Measurements from ENCODE around the gene NPIPB9. TPM values are rescaled to one million over a fixed set of nuclear protein-coding genes. Genes with fewer than 3 reads are reported as not detected.
"Not testable (repeated sequence)": the region's sequence is repeated elsewhere in the genome, so short reads cannot be mapped to it uniquely, and the experiment has no call there.

Gene NPIPB9
- polyA plus RNA-seq = 4.4 TPM
- long read RNA-seq, donor 1, partial matches to known transcripts = 117 of 117 reads
- long read RNA-seq, donor 1, other reads (novel, unspliced or antisense) = 0 of 117 reads
- long read RNA-seq, donor 2, partial matches to known transcripts = 335 of 335 reads
- long read RNA-seq, donor 2, other reads (novel, unspliced or antisense) = 0 of 335 reads
- long read RNA-seq, donor 3 = 0 reads
- long read RNA-seq, donor 4 = 0 reads
- long read RNA-seq, donor 5, partial matches to known transcripts = 134 of 134 reads
- long read RNA-seq, donor 5, other reads (novel, unspliced or antisense) = 0 of 134 reads
- long read RNA-seq, donor 6, partial matches to known transcripts = 264 of 264 reads
- long read RNA-seq, donor 6, other reads (novel, unspliced or antisense) = 0 of 264 reads
- long read RNA-seq, donor 7, partial matches to known transcripts = 66 of 66 reads
- long read RNA-seq, donor 7, other reads (novel, unspliced or antisense) = 0 of 66 reads
- long read RNA-seq, donor 8, partial matches to known transcripts = 309 of 309 reads
- long read RNA-seq, donor 8, other reads (novel, unspliced or antisense) = 0 of 309 reads
- long read RNA-seq, donor 9 = 0 reads
- long read RNA-seq, donor 10, partial matches to known transcripts = 115 of 226 reads
- long read RNA-seq, donor 10, other reads (novel, unspliced or antisense) = 111 of 226 reads
- long read RNA-seq, donor 11, partial matches to known transcripts = 71 of 159 reads
- long read RNA-seq, donor 11, other reads (novel, unspliced or antisense) = 88 of 159 reads

GRCh38 chr16:28751487-28751886, at the start of gene NPIPB9:
NPIPB9 (plus strand) TSS chr16:28751787.
- not testable (repeated sequence) for H3K27ac ChIP-seq (ENCODE audit: low read length); H3K36me3 ChIP-seq (ENCODE audit: control insufficient read depth, insufficient read depth, low read length); DNase-seq; H3K4me1 ChIP-seq (ENCODE audit: control insufficient read depth, insufficient read depth, low read length); H3K9me3 ChIP-seq (ENCODE audit: control insufficient read depth, low read depth, low read length); H3K4me3 ChIP-seq (ENCODE audit: low read length); H3K27me3 ChIP-seq (ENCODE audit: control insufficient read depth, insufficient read depth, low read length)
- no CpG with 5 or more reads among the region's 5 CpGs for WGBS (ENCODE audit: insufficient coverage, low lambda C conversion rate)

GRCh38 chr16:28704246-28704645, 47.3 kb upstream of the NPIPB9 start:
- H3K4me3 ChIP-seq (ENCODE audit: low read length); H3K4me1 ChIP-seq (ENCODE audit: control insufficient read depth, insufficient read depth, low read length); H3K9me3 ChIP-seq (ENCODE audit: control insufficient read depth, low read depth, low read length); H3K36me3 ChIP-seq (ENCODE audit: control insufficient read depth, insufficient read depth, low read length); H3K27me3 ChIP-seq (ENCODE audit: control insufficient read depth, insufficient read depth, low read length); H3K27ac ChIP-seq (ENCODE audit: low read length); DNase-seq: not testable (repeated sequence)
- no CpG with 5 or more reads among the region's 7 CpGs for WGBS (ENCODE audit: insufficient coverage, low lambda C conversion rate)

- WGBS (ENCODE audit: insufficient coverage, low lambda C conversion rate) = no CpG with 5 or more reads among the region's 66 CpGs
- not testable (repeated sequence) for H3K27me3 ChIP-seq (ENCODE audit: control insufficient read depth, insufficient read depth, low read length); H3K36me3 ChIP-seq (ENCODE audit: control insufficient read depth, insufficient read depth, low read length); H3K4me1 ChIP-seq (ENCODE audit: control insufficient read depth, insufficient read depth, low read length); H3K9me3 ChIP-seq (ENCODE audit: control insufficient read depth, low read depth, low read length); DNase-seq; H3K27ac ChIP-seq (ENCODE audit: low read length)
- peak within 1 kb of the TSS; percentile 28 for H3K4me3 ChIP-seq (ENCODE audit: low read length)
Observed at GRCh38 chr16:28711220-28712083, 40.1 kb upstream of the NPIPB9 start, which contains the start of gene EIF3C. EIF3C (plus strand) TSS chr16:28711464; CDS start chr16:28711687, 223 bp downstream.

- DNase-seq; H3K4me3 ChIP-seq (ENCODE audit: low read length); H3K36me3 ChIP-seq (ENCODE audit: control insufficient read depth, insufficient read depth, low read length); H3K9me3 ChIP-seq (ENCODE audit: control insufficient read depth, low read depth, low read length); H3K27ac ChIP-seq (ENCODE audit: low read length); H3K4me1 ChIP-seq (ENCODE audit: control insufficient read depth, insufficient read depth, low read length); H3K27me3 ChIP-seq (ENCODE audit: control insufficient read depth, insufficient read depth, low read length): not testable (repeated sequence)
- no CpG with 5 or more reads among the region's 15 CpGs for WGBS (ENCODE audit: insufficient coverage, low lambda C conversion rate)
Observed at GRCh38 chr16:28722852-28723650, 28.5 kb upstream of the NPIPB9 start.

DNA sequence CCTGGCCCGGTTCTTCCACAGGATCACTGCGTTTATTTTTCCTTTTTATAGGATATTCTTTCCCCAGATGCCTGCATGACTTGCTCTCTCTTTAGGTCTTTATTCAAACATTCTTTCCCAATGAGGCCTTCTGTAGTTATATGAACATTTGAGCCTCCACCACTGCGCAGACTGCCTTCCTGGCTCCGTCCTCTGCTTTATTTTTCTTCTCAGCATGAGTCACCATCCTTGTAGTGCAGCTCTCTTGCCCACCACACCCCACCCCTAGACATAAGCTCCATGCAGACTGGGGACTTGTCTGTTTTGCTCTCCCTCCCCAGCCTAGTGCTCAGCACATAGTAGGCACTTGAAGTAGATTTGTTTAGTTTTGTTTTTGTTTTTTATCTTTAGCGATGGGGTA, 20.3 kb upstream of the NPIPB9 start:
- no CpG with 5 or more reads among the region's 5 CpGs for WGBS (ENCODE audit: insufficient coverage, low lambda C conversion rate)
- DNase-seq; H3K9me3 ChIP-seq (ENCODE audit: control insufficient read depth, low read depth, low read length); H3K36me3 ChIP-seq (ENCODE audit: control insufficient read depth, insufficient read depth, low read length); H3K4me1 ChIP-seq (ENCODE audit: control insufficient read depth, insufficient read depth, low read length); H3K4me3 ChIP-seq (ENCODE audit: low read length); H3K27me3 ChIP-seq (ENCODE audit: control insufficient read depth, insufficient read depth, low read length); H3K27ac ChIP-seq (ENCODE audit: low read length): not testable (repeated sequence)

GRCh38 chr16:28732455-28733124, 19.0 kb upstream of the NPIPB9 start:
- H3K27me3 ChIP-seq (ENCODE audit: control insufficient read depth, insufficient read depth, low read length); H3K36me3 ChIP-seq (ENCODE audit: control insufficient read depth, insufficient read depth, low read length); H3K27ac ChIP-seq (ENCODE audit: low read length); H3K4me1 ChIP-seq (ENCODE audit: control insufficient read depth, insufficient read depth, low read length); DNase-seq; H3K4me3 ChIP-seq (ENCODE audit: low read length); H3K9me3 ChIP-seq (ENCODE audit: control insufficient read depth, low read depth, low read length): not testable (repeated sequence)
- WGBS (ENCODE audit: insufficient coverage, low lambda C conversion rate) = no CpG with 5 or more reads among the region's 9 CpGs

DNA sequence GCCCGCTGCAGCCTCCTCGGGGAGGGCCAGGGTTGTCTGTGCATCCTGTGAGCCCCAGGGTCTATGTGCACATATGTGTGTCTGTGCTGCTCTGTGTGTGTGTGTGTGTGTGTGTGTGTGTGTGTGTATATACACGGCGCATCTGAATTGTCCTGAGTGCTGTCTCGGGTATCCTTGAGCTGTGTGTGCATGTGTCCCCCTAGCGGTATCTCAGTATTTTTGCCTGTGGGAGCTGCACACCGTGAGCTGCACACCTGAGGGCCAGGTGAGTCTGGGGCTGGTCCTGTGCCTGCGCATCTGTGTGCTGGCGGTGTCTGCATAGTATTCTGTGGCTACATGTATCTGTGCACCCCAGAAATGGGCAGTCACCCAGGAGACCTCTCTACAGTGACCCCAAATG, 11.8 kb upstream of the NPIPB9 start:
- H3K4me1 ChIP-seq (ENCODE audit: control insufficient read depth, insufficient read depth, low read length) = not testable (repeated sequence)

GRCh38 chr16:28740631-28741030, 11.0 kb upstream of the NPIPB9 start:
- not testable (repeated sequence) for H3K36me3 ChIP-seq (ENCODE audit: control insufficient read depth, insufficient read depth, low read length); H3K4me3 ChIP-seq (ENCODE audit: low read length); H3K4me1 ChIP-seq (ENCODE audit: control insufficient read depth, insufficient read depth, low read length); H3K9me3 ChIP-seq (ENCODE audit: control insufficient read depth, low read depth, low read length); DNase-seq; H3K27me3 ChIP-seq (ENCODE audit: control insufficient read depth, insufficient read depth, low read length); H3K27ac ChIP-seq (ENCODE audit: low read length)
- WGBS (ENCODE audit: insufficient coverage, low lambda C conversion rate) = no CpG with 5 or more reads among the region's 27 CpGs

More for the DNA sequence above, 11.8 kb upstream of the NPIPB9 start:
- H3K9me3 ChIP-seq (ENCODE audit: control insufficient read depth, low read depth, low read length); H3K36me3 ChIP-seq (ENCODE audit: control insufficient read depth, insufficient read depth, low read length); H3K4me3 ChIP-seq (ENCODE audit: low read length); H3K27ac ChIP-seq (ENCODE audit: low read length); DNase-seq; H3K27me3 ChIP-seq (ENCODE audit: control insufficient read depth, insufficient read depth, low read length): not testable (repeated sequence)
- WGBS (ENCODE audit: insufficient coverage, low lambda C conversion rate) = no CpG with 5 or more reads among the region's 9 CpGs

DNA sequence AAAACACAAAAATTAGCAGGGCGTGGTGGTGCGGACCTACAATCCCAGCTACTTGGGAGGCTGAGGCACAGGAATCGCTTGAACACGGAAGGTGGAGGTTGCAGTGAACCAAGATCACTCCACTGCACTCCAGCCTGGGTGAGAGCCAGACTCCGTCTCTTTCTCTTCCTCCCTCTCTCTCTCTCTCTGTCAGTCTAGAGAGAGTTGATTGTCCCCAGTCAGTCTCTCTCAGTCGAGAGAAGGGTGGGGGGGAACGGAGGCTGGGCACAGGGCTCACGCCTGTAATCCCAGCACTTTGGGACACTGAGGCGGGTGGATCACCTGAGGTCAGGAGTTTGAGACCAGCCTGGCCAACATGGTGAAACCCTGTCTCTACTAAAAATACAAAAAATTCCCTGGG, 10.3 kb upstream of the NPIPB9 start:
- not testable (repeated sequence) for H3K36me3 ChIP-seq (ENCODE audit: control insufficient read depth, insufficient read depth, low read length); H3K4me1 ChIP-seq (ENCODE audit: control insufficient read depth, insufficient read depth, low read length); H3K27me3 ChIP-seq (ENCODE audit: control insufficient read depth, insufficient read depth, low read length); DNase-seq; H3K4me3 ChIP-seq (ENCODE audit: low read length); H3K9me3 ChIP-seq (ENCODE audit: control insufficient read depth, low read depth, low read length); H3K27ac ChIP-seq (ENCODE audit: low read length)
- no CpG with 5 or more reads among the region's 9 CpGs for WGBS (ENCODE audit: insufficient coverage, low lambda C conversion rate)

Data from large intestine (tissue), 12 donors.